ENCODE measurements around the gene MYH7B. TPM values are rescaled to one million over a fixed set of nuclear protein-coding genes. Genes with fewer than 3 reads are reported as not detected.
A peak's percentile ranks its signal among the peaks of the same experiment; 100 is the strongest.

MYH7B gene
- total and polyA plus RNA-seq, 4 donors, result 0.21 to 0.89 (median 0.59) TPM

DNA sequence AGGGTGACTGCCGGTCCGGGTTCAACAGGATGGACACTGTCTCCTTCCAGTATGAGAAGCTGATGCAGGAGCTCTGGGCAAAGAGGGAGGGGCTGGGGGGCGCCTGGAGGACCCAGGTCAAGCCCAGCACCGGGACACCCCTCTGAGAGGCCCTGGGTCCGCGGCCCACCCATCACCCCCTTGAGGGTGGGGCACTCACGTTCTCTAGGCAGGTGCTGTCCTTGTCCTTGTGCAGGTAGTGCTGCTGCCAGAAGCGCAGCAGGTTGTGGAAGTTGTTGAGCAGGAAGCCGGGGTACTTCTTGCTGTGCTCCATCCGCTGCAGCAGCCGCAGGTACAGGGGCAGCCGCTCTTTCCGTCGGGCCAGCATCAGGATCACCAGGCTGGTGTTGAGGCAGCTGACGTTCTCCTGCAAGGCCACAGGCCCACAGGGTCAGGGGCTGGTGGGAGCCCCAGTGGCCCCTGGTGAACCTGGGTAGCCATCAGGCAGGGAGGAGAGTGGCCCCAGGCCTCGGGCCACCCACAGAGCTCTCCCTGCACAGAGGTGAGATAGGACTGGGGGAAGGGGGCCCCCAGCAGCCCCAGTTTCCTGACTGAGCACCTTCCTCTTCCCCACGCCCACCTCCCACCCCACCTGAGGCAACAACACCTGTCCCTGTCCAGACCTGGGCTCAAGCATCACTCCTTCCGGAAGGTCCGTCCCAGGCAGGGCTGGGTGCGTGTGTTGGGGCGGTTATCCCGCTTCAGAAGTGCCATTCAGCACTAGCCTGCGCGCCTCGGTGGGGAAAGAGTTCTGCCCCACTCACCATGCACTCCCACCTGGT, 47.8 kb downstream of the MYH7B start:
- peaks cover 24 to 95% (median 46%) of the 10 kb centered on the region in 4 donors for H3K36me3 ChIP-seq (ENCODE audit: control insufficient read depth in 4 of 4, insufficient read depth in 4 of 4, low read length in 4 of 4)

DNA sequence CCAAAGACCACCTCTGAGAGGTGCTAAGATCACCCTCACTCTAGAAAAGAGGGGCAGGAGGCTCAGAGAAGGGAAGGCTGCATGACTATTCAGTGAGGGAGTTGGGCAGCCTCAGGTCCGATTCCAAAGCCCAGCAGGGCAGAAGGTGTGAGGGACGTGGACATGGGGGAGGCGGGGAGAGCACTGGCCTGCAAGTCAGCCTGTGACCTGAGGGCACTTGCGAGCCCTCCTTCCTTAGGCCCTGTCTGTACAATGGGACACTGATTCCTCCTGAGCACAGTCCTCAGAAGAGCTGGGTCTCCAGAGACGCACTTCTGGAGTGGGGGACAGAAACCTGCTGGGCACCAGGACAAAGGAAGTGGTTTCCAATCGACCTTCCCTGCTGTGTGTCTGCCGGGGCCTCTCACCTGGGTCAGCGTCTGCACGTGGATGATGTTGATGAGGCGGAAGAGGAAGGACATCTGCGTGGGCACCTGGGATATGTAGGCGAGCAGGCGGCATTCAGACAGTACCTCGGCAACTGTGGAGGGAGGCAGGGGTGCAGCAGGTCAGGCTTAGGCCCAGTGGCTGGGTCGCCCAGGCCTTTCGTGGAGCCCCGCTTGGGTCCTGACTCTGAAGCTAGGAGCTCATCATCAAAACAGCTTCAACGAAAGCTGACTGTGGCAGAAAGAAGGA, 48.5 kb downstream of the MYH7B start:
- Histone ChIP-seq H3K36me3 (ENCODE audit: control insufficient read depth in 4 of 4, insufficient read depth in 4 of 4, low read length in 4 of 4) (peaks cover 24 to 95% (median 48%) of the 10 kb centered on the region in 4 donors), H3K9me3 (ENCODE audit: control insufficient read depth in 4 of 4, insufficient read depth in 3 of 4, low read length in 3 of 4) (no peaks in the 10 kb centered on the region), H3K4me3 (no peak overlapping the region), H3K9ac (ENCODE audit: insufficient read depth in 1 of 2, low read length in 2 of 2) (no peak overlapping the region), H3K27me3 (ENCODE audit: control insufficient read depth in 3 of 3, insufficient read depth in 3 of 3, low read length in 2 of 3) (no peaks in the 10 kb centered on the region), H3K27ac (ENCODE audit: low read depth in 1 of 2, low read length in 1 of 2) (no peak overlapping the region), H3K4me1 (ENCODE audit: control insufficient read depth in 5 of 5, insufficient read depth in 5 of 5, low read length in 5 of 5) (no peaks in the 10 kb centered on the region)
- TF ChIP-seq, protein P1, sequence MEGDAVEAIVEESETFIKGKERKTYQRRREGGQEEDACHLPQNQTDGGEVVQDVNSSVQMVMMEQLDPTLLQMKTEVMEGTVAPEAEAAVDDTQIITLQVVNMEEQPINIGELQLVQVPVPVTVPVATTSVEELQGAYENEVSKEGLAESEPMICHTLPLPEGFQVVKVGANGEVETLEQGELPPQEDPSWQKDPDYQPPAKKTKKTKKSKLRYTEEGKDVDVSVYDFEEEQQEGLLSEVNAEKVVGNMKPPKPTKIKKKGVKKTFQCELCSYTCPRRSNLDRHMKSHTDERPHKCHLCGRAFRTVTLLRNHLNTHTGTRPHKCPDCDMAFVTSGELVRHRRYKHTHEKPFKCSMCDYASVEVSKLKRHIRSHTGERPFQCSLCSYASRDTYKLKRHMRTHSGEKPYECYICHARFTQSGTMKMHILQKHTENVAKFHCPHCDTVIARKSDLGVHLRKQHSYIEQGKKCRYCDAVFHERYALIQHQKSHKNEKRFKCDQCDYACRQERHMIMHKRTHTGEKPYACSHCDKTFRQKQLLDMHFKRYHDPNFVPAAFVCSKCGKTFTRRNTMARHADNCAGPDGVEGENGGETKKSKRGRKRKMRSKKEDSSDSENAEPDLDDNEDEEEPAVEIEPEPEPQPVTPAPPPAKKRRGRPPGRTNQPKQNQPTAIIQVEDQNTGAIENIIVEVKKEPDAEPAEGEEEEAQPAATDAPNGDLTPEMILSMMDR (IDR thresholded peaks at IDR 0.05; ENCODE audit: control extremely low read depth, extremely low read depth), result no peak
- DNase-seq (no peak), ATAC-seq (ENCODE audit: insufficient read depth, low FRiP score) (no peak)
- 88 to 92% methylated on average over 18 of the region's 18 CpGs for WGBS, 2 donors

More for the DNA sequence above, 47.8 kb downstream of the MYH7B start:
- Histone ChIP-seq H3K4me3 (no peak overlapping the region), H3K27me3 (ENCODE audit: control insufficient read depth in 3 of 3, insufficient read depth in 3 of 3, low read length in 2 of 3) (no peaks in the 10 kb centered on the region), H3K9me3 (ENCODE audit: control insufficient read depth in 4 of 4, insufficient read depth in 3 of 4, low read length in 3 of 4) (no peaks in the 10 kb centered on the region), H3K27ac (ENCODE audit: low read depth in 1 of 2, low read length in 1 of 2) (no peak overlapping the region), H3K9ac (ENCODE audit: insufficient read depth in 1 of 2, low read length in 2 of 2) (no peak overlapping the region), H3K4me1 (ENCODE audit: control insufficient read depth in 5 of 5, insufficient read depth in 5 of 5, low read length in 5 of 5) (no peaks in the 10 kb centered on the region)
- TF ChIP-seq, protein P1 (IDR thresholded peaks at IDR 0.05; ENCODE audit: control extremely low read depth, extremely low read depth), result no peak
- no peak for DNase-seq
- 94 to 95% methylated on average over 24 to 25 of the region's 25 CpGs for WGBS, 2 donors
- ATAC-seq (ENCODE audit: insufficient read depth, low FRiP score), result no peak

DNA sequence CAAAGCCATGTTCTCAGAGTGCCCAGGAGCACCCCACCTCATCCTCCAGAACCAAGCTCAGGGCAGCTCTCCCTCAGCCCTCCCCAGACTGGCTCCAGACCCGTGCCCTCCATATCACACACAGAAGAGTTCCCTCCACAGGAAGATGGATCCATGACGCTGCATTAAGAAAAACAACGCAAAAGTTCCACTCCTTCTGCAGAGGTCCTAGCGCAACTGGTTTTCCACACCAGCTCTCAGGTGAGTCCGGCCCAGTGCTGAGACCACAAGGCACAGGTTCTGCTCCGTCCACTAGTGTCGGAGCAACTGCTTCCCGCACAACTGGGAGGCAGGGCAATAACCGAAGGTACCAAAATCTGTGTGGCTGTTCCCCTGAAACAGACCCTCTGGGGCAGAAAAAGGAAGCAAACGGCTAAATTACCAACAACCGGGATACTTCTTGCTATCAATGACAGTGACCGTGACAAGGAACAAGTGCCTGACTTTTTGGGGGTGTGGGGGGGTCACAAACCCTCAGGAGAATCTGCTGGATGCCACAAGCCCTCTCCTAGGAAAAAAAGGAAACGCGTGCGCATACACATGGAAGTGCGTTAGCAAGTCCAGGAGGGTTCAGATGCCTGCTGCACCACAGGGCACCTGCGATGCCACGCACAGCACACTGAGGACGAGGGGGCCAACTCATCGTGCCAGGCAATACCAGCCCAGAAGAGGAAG, 49.2 kb downstream of the MYH7B start:
- Histone ChIP-seq H3K27ac (ENCODE audit: low read depth in 1 of 2, low read length in 1 of 2) (no peak overlapping the region), H3K36me3 (ENCODE audit: control insufficient read depth in 4 of 4, insufficient read depth in 4 of 4, low read length in 4 of 4) (peaks cover 24 to 93% (median 53%) of the 10 kb centered on the region in 4 donors), H3K9me3 (ENCODE audit: control insufficient read depth in 4 of 4, insufficient read depth in 3 of 4, low read length in 3 of 4) (no peaks in the 10 kb centered on the region), H3K9ac (ENCODE audit: insufficient read depth in 1 of 2, low read length in 2 of 2) (no peak overlapping the region), H3K27me3 (ENCODE audit: control insufficient read depth in 3 of 3, insufficient read depth in 3 of 3, low read length in 2 of 3) (no peaks in the 10 kb centered on the region), H3K4me1 (ENCODE audit: control insufficient read depth in 5 of 5, insufficient read depth in 5 of 5, low read length in 5 of 5) (no peaks in the 10 kb centered on the region), H3K4me3 (no peak overlapping the region)
- ATAC-seq (ENCODE audit: insufficient read depth, low FRiP score) (no peak), DNase-seq (no peak)
- TF ChIP-seq, protein P1 (IDR thresholded peaks at IDR 0.05; ENCODE audit: control extremely low read depth, extremely low read depth), result no peak
- WGBS, 2 donors, result 93 to 94% methylated on average over 20 of the region's 20 CpGs

Small RNA genes within 50 kb of the gene (small RNA-seq; reads per million reads assigned to genes)
- gene MIR499A (ENCODE audit: low replicate concordance), result 0.73 reads per million, percentile 74 among the genes with 10 or more reads in this experiment

Other genes starting within 250 kb of the MYH7B start
- gene NCOA6, start 130.2 kb upstream of the MYH7B start, total RNA-seq, result 10 to 100 TPM; 20.9 to 27.5 TPM
- 10 to 100 TPM; 13.2 to 22.7 TPM for gene NCOA6, start 130.2 kb upstream of the MYH7B start, polyA plus RNA-seq
- gene GGT7, start 83.0 kb upstream of the MYH7B start, total RNA-seq, result 10 to 100 TPM; 14.6 to 22.7 TPM
- 10 to 100 TPM in 1 of 2 donors, 1 to 10 TPM in 1; 9.4 to 10.4 TPM for gene GGT7, start 83.0 kb upstream of the MYH7B start, polyA plus RNA-seq
- gene ACSS2, start 79.3 kb upstream of the MYH7B start, total RNA-seq, result 100 to 1,000 TPM; 168 to 300 TPM
- gene ACSS2, start 79.3 kb upstream of the MYH7B start, polyA plus RNA-seq, result 100 to 1,000 TPM in 1 of 2 donors, 10 to 100 TPM in 1; 69.7 to 154 TPM
- 10 to 100 TPM; 32.6 to 52.7 TPM for gene GSS, start 62 bp upstream of the MYH7B start, total RNA-seq
- 10 to 100 TPM; 43.7 to 52.2 TPM for gene GSS, start 62 bp upstream of the MYH7B start, polyA plus RNA-seq
- 10 to 100 TPM; 44.0 to 62.5 TPM for gene TRPC4AP, start 136.9 kb downstream of the MYH7B start, total RNA-seq
- 10 to 100 TPM; 37.6 to 56.3 TPM for gene TRPC4AP, start 136.9 kb downstream of the MYH7B start, polyA plus RNA-seq
- 10 to 100 TPM; 25.8 to 51.6 TPM for gene EDEM2, start 191.5 kb downstream of the MYH7B start, total RNA-seq
- gene EDEM2, start 191.5 kb downstream of the MYH7B start, polyA plus RNA-seq, result 10 to 100 TPM; 19.4 to 42.6 TPM
- gene PROCR, start 216.2 kb downstream of the MYH7B start, total RNA-seq, result 10 to 100 TPM; 22.5 to 26.2 TPM
- 10 to 100 TPM; 14.4 to 31.0 TPM for gene PROCR, start 216.2 kb downstream of the MYH7B start, polyA plus RNA-seq